HepG2 (cell line): ENCODE measurements around the gene HP1BP3. TPM values are rescaled to one million over a fixed set of nuclear protein-coding genes. Genes with fewer than 3 reads are reported as not detected.

Experiments used
- BRCA1 ChIP-seq: sonication (generic); formaldehyde crosslinking; IDR thresholded peaks from 2 replicates; pipeline ENCODE4 v1.4.0; 2020; ENCODE audit warnings: missing genetic modification reagents
- CEBPB ChIP-seq: IDR thresholded peaks from 2 replicates; pipeline ENCODE4 v1.6.1; 2011; ENCODE audit warnings: low read depth, low read length, improper control_type of control experiment, borderline replicate concordance
- FOXA1 ChIP-seq, 2 experiments: fragments of 450-650 bp in 1 of 2; sonication (generic) in 1 of 2; formaldehyde crosslinking in 1 of 2; IDR thresholded peaks; 2 replicates each; pipeline versions ENCODE4 v1.4.0 to v1.6.1; 2016 to 2020; ENCODE audit warnings: missing genetic modification reagents in 1 of 2
- GATAD2A ChIP-seq: IDR thresholded peaks from 2 replicates; pipeline ENCODE4 v1.6.1; 2016
- NPAS2 ChIP-seq: sonication (generic); formaldehyde crosslinking; IDR thresholded peaks from 2 replicates; pipeline ENCODE4 v1.8.0; 2022; ENCODE audit warnings: mild to moderate bottlenecking, missing genetic modification reagents, borderline replicate concordance
- RARA ChIP-seq: IDR thresholded peaks from 2 replicates; pipeline ENCODE4 v1.6.1; 2016; ENCODE audit warnings: missing genetic modification reagents, missing compliant biosample characterization
- RELA ChIP-seq: sonication (generic); formaldehyde crosslinking; IDR thresholded peaks from 2 replicates; pipeline ENCODE4 v1.4.0; 2020; ENCODE audit warnings: missing genetic modification reagents
- SALL1 ChIP-seq: sonication (generic); formaldehyde crosslinking; IDR thresholded peaks from 2 replicates; pipeline ENCODE4 v1.8.0; 2022; ENCODE audit warnings: mild to moderate bottlenecking, missing genetic modification reagents
- ZFP36L1 ChIP-seq: sonication (generic); formaldehyde crosslinking; IDR thresholded peaks from 2 replicates; pipeline ENCODE4 v1.8.0; 2022; ENCODE audit warnings: mild to moderate bottlenecking, missing genetic modification reagents, moderate library complexity
- ZNF282 ChIP-seq: fragments of 450-650 bp; IDR thresholded peaks from 2 replicates; pipeline ENCODE4 v1.6.1; 2018; ENCODE audit not compliant: partially characterized antibody
- ZNF33A ChIP-seq: sonication (generic); formaldehyde crosslinking; IDR thresholded peaks from 2 replicates; pipeline ENCODE4 v1.5.1; 2020; ENCODE audit warnings: missing genetic modification reagents, mild to moderate bottlenecking, moderate library complexity, borderline replicate concordance
- ZNF644 ChIP-seq: IDR thresholded peaks from 2 replicates; pipeline ENCODE4 v1.6.1; 2016; ENCODE audit warnings: low read depth
- ZNF761 ChIP-seq: sonication (generic); formaldehyde crosslinking; conservative IDR thresholded peaks from 2 replicates; pipeline ENCODE4 v1.4.0; 2020; ENCODE audit warnings: mild to moderate bottlenecking, missing genetic modification reagents
- ZNF780A ChIP-seq: sonication (generic); formaldehyde crosslinking; IDR thresholded peaks from 2 replicates; pipeline ENCODE4 v1.8.0; 2022; ENCODE audit warnings: mild to moderate bottlenecking, missing genetic modification reagents, moderate library complexity
- polyA plus RNA-seq, 8 experiments: library from polyadenylated mRNA; depleted of rRNA in 3 of 8; stranded (reverse) in 7 of 8; unstranded in 1 of 8; fragments of >200 nt; fragmentation: Illumina TruSeq in 4 of 8; extraction: Trizol in 4 of 8; gene quantifications; 2 replicates each; pipeline versions ENCODE4 v1.2.1 to v1.2.3, GENCODE V29; 2011 to 2016; ENCODE audit warnings: low read depth in 4 of 8, missing spikeins in 1 of 8, mixed read lengths in 1 of 8; ENCODE audit not compliant: insufficient read depth in 1 of 8
- total RNA-seq, 5 experiments: library from RNA; depleted of rRNA; stranded (reverse); fragments of >200 nt; fragmentation: Illumina TruSeq; extraction: Trizol; gene quantifications; 2 replicates each; pipeline ENCODE4 v1.2.3, GENCODE V29; 2016; ENCODE audit warnings: low read depth in 1 of 5
- TF ChIP-seq, protein P1 (sequence below): sonication (generic); formaldehyde crosslinking; IDR thresholded peaks from 2 replicates; pipeline ENCODE4 v1.8.1; 2022; ENCODE audit warnings: low read depth, mild to moderate bottlenecking, missing genetic modification reagents
- TF ChIP-seq, protein P2 (sequence below): IDR thresholded peaks from 2 replicates; pipeline ENCODE4 v1.6.1; 2016; ENCODE audit warnings: missing genetic modification reagents, missing compliant biosample characterization
- TF ChIP-seq, protein P3 (sequence below): sonication (generic); formaldehyde crosslinking; IDR thresholded peaks from 2 replicates; pipeline ENCODE4 v1.5.1; 2020; ENCODE audit warnings: missing genetic modification reagents, mild to moderate bottlenecking, borderline replicate concordance
- TF ChIP-seq, protein P4 (sequence below): sonication (generic); formaldehyde crosslinking; IDR thresholded peaks from 2 replicates; pipeline ENCODE4 v1.5.1; 2020; ENCODE audit warnings: mild to moderate bottlenecking, missing genetic modification reagents, moderate library complexity
- TF ChIP-seq, protein P5 (sequence below): sonication (generic); formaldehyde crosslinking; IDR thresholded peaks from 2 replicates; pipeline ENCODE4 v1.4.0; 2020; ENCODE audit warnings: missing genetic modification reagents

HP1BP3 gene
- total and polyA plus RNA-seq, 2 of the 13 experiments (the other 11 are each of a cell fraction or from before 2014, with no cell fraction given): 98.5 to 137 TPM

DNA sequence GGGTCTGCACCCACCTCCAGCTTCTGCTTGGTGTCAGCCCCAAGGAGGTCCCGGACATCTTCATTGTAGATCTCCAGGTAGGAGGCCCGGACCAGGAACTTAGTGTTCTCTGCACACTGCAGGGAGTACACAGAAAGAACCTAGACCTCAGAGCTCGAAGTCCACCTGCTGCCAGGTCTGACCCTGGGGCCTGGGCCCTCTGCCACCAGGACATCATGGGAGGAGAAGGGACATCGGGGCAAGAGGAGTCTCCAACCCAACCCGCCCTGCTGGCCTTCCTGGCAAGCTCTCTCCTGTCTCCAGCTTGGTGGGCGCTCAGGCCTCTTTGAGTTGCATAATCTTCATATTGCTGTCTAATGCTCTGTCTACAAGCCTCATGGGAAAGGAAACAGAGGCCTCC lies 73.7 kb downstream of the HP1BP3 start (continued):
- TF ChIP-seq, protein P1, sequence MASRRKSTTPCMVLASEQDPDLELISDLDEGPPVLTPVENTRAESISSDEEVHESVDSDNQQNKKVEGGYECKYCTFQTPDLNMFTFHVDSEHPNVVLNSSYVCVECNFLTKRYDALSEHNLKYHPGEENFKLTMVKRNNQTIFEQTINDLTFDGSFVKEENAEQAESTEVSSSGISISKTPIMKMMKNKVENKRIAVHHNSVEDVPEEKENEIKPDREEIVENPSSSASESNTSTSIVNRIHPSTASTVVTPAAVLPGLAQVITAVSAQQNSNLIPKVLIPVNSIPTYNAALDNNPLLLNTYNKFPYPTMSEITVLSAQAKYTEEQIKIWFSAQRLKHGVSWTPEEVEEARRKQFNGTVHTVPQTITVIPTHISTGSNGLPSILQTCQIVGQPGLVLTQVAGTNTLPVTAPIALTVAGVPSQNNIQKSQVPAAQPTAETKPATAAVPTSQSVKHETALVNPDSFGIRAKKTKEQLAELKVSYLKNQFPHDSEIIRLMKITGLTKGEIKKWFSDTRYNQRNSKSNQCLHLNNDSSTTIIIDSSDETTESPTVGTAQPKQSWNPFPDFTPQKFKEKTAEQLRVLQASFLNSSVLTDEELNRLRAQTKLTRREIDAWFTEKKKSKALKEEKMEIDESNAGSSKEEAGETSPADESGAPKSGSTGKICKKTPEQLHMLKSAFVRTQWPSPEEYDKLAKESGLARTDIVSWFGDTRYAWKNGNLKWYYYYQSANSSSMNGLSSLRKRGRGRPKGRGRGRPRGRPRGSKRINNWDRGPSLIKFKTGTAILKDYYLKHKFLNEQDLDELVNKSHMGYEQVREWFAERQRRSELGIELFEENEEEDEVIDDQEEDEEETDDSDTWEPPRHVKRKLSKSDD (CRISPR knock-in tag): no peak
- TF ChIP-seq NPAS2 (no peak), ZNF282 (no peak), ZNF761 (no peak), RARA (CRISPR knock-in tag) (0 out of 2 replicates have a peak, but pooled peaks have one; percentile 17), CEBPB (0 out of 2 replicates have a peak, but pooled peaks have one; percentile 21), GATAD2A (peak; percentile 23; the same call in 1 of the 2 replicates), ZNF33A (CRISPR knock-in tag) (0 out of 2 replicates have a peak, but pooled peaks have one; percentile 53), ZFP36L1 (CRISPR knock-in tag) (no peak), FOXA1 (IDR thresholded peaks at IDR 0.05) (no peak), FOXA1 (CRISPR knock-in tag; IDR thresholded peaks at IDR 0.05) (no peak), SALL1 (CRISPR knock-in tag) (peak; percentile 20; the same call in 1 of the 2 replicates), ZNF780A (no peak), BRCA1 (CRISPR knock-in tag) (no peak), ZNF644 (CRISPR knock-in tag) (0 out of 2 replicates have a peak, but pooled peaks have one; percentile 15), RELA (CRISPR knock-in tag) (no peak)
- TF ChIP-seq, protein P2, sequence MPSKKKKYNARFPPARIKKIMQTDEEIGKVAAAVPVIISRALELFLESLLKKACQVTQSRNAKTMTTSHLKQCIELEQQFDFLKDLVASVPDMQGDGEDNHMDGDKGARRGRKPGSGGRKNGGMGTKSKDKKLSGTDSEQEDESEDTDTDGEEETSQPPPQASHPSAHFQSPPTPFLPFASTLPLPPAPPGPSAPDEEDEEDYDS (CRISPR knock-in tag): no peak
- TF ChIP-seq, protein P3, sequence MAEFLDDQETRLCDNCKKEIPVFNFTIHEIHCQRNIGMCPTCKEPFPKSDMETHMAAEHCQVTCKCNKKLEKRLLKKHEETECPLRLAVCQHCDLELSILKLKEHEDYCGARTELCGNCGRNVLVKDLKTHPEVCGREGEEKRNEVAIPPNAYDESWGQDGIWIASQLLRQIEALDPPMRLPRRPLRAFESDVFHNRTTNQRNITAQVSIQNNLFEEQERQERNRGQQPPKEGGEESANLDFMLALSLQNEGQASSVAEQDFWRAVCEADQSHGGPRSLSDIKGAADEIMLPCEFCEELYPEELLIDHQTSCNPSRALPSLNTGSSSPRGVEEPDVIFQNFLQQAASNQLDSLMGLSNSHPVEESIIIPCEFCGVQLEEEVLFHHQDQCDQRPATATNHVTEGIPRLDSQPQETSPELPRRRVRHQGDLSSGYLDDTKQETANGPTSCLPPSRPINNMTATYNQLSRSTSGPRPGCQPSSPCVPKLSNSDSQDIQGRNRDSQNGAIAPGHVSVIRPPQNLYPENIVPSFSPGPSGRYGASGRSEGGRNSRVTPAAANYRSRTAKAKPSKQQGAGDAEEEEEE (CRISPR knock-in tag): no peak
- TF ChIP-seq, protein P4, sequence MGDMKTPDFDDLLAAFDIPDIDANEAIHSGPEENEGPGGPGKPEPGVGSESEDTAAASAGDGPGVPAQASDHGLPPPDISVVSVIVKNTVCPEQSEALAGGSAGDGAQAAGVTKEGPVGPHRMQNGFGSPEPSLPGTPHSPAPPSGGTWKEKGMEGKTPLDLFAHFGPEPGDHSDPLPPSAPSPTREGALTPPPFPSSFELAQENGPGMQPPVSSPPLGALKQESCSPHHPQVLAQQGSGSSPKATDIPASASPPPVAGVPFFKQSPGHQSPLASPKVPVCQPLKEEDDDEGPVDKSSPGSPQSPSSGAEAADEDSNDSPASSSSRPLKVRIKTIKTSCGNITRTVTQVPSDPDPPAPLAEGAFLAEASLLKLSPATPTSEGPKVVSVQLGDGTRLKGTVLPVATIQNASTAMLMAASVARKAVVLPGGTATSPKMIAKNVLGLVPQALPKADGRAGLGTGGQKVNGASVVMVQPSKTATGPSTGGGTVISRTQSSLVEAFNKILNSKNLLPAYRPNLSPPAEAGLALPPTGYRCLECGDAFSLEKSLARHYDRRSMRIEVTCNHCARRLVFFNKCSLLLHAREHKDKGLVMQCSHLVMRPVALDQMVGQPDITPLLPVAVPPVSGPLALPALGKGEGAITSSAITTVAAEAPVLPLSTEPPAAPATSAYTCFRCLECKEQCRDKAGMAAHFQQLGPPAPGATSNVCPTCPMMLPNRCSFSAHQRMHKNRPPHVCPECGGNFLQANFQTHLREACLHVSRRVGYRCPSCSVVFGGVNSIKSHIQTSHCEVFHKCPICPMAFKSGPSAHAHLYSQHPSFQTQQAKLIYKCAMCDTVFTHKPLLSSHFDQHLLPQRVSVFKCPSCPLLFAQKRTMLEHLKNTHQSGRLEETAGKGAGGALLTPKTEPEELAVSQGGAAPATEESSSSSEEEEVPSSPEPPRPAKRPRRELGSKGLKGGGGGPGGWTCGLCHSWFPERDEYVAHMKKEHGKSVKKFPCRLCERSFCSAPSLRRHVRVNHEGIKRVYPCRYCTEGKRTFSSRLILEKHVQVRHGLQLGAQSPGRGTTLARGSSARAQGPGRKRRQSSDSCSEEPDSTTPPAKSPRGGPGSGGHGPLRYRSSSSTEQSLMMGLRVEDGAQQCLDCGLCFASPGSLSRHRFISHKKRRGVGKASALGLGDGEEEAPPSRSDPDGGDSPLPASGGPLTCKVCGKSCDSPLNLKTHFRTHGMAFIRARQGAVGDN (CRISPR knock-in tag): peak; percentile 43
- TF ChIP-seq, protein P5, sequence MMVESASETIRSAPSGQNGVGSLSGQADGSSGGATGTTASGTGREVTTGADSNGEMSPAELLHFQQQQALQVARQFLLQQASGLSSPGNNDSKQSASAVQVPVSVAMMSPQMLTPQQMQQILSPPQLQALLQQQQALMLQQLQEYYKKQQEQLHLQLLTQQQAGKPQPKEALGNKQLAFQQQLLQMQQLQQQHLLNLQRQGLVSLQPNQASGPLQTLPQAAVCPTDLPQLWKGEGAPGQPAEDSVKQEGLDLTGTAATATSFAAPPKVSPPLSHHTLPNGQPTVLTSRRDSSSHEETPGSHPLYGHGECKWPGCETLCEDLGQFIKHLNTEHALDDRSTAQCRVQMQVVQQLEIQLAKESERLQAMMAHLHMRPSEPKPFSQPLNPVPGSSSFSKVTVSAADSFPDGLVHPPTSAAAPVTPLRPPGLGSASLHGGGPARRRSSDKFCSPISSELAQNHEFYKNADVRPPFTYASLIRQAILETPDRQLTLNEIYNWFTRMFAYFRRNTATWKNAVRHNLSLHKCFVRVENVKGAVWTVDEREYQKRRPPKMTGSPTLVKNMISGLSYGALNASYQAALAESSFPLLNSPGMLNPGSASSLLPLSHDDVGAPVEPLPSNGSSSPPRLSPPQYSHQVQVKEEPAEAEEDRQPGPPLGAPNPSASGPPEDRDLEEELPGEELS (CRISPR knock-in tag): no peak
